GM12878 (cell line): ENCODE measurements around the gene KLHL18. TPM values are rescaled to one million over a fixed set of nuclear protein-coding genes. Genes with fewer than 3 reads are reported as not detected.

Source experiments
- ATAC-seq: fragments of 200-7000 bp; cut with Tn5 transposase; 3 replicates; pipeline ENCODE4 v1.9.1; 2020; ENCODE audit warnings: mild to moderate bottlenecking, moderate library complexity
- BruUV-seq: library from RNA; stranded (reverse); fragments of 400-500 nt; replicated peaks from 2 replicates; lab custom pipeline; 2021; lab: Mats Ljungman, UMichigan
- CTCF ChIA-PET: fragments of 300-600 bp; sonication (Branson Sonifier 250); formaldehyde crosslinking; extraction: SDS; loops from one replicate; lab custom pipeline; 2021; ENCODE audit warnings: inconsistent platforms; lab: Yijun Ruan, JAX
- POLR2A ChIA-PET: fragments of 350-600 bp; formaldehyde crosslinking; extraction: SDS; loops from one replicate; lab custom pipeline; 2021; ENCODE audit warnings: inconsistent platforms; lab: Charles Lee
- RAD21 ChIA-PET: fragments of 300-600 bp; sonication (Branson Sonifier 250); formaldehyde crosslinking; loops from one replicate; lab custom pipeline; 2023; ENCODE audit warnings: antibody characterized with exemption; ENCODE audit not compliant: unreplicated experiment; lab: Charles Lee
- SMC1A ChIA-PET: fragments of 300-600 bp; sonication (Branson Sonifier 250); formaldehyde crosslinking; loops from one replicate; lab custom pipeline; 2023; ENCODE audit not compliant: unreplicated experiment, uncharacterized antibody; lab: Charles Lee
- DNase-seq: peaks from one replicate; pipeline ENCODE4 v3.0.0-alpha.2; 2011; ENCODE audit warnings: low read depth, low spot score
- FAIRE-seq: peaks from 3 replicates; lab custom pipeline; 2011; peaks lifted over from hg19 to GRCh38; lab: Jason Lieb, UNC
- H2AFZ ChIP-seq: 2 replicates; pipeline ENCODE4 v1.6.0; 2011; ENCODE audit warnings: low read depth, low read length, control low read depth; ENCODE audit not compliant: control insufficient read depth
- H3K27ac ChIP-seq: 2 replicates; pipeline ENCODE4 v1.5.1; 2011; ENCODE audit warnings: control low read depth; ENCODE audit not compliant: control insufficient read depth, insufficient read depth
- H3K27me3 ChIP-seq, 2 experiments: replicated peaks in 1 of 2; 2 replicates each; pipeline versions ENCODE4 v1.6.0 to v1.6.1; 2011; ENCODE audit warnings: low read length in 1 of 2; ENCODE audit not compliant: control insufficient read depth in 2 of 2, insufficient read depth in 2 of 2
- H3K36me3 ChIP-seq, 2 experiments: 2 replicates each; pipeline ENCODE4 v1.5.1; 2011; ENCODE audit warnings: low read length in 1 of 2; ENCODE audit not compliant: control insufficient read depth in 2 of 2, insufficient read depth in 2 of 2
- H3K4me1 ChIP-seq: 2 replicates; pipeline ENCODE4 v1.6.1; 2011; ENCODE audit warnings: mild to moderate bottlenecking, low read length, moderate library complexity, mixed read lengths; ENCODE audit not compliant: control insufficient read depth, insufficient read depth
- H3K4me2 ChIP-seq: 2 replicates; pipeline ENCODE4 v1.6.0; 2011; ENCODE audit warnings: control low read depth; ENCODE audit not compliant: control insufficient read depth, insufficient read depth
- H3K4me3 ChIP-seq: fragments of 200-600 bp; sonication (generic); 2 replicates; pipeline ENCODE4 v1.5.1; 2016
- H3K79me2 ChIP-seq: 2 replicates; pipeline ENCODE4 v1.6.0; 2011; ENCODE audit warnings: low read length; ENCODE audit not compliant: control insufficient read depth, insufficient read depth
- H3K9ac ChIP-seq: 2 replicates; pipeline ENCODE4 v1.8.0; 2011; ENCODE audit warnings: low read length, control low read depth, mixed read lengths; ENCODE audit not compliant: control insufficient read depth, insufficient read depth
- H3K9me3 ChIP-seq: replicated peaks from 3 replicates; pipeline ENCODE4 v1.5.1; 2011; ENCODE audit warnings: mild to moderate bottlenecking, low read length; ENCODE audit not compliant: control insufficient read depth, insufficient read depth
- H4K20me1 ChIP-seq: 2 replicates; pipeline ENCODE4 v1.6.0; 2011; ENCODE audit not compliant: control insufficient read depth, insufficient read depth
- EP300 ChIP-seq, 2 experiments: fragments of 150-350 bp in 1 of 2; IDR thresholded peaks; 2 replicates each; pipeline ENCODE4 v1.6.1; 2011 to 2012; ENCODE audit warnings: low read depth in 2 of 2, low read length in 2 of 2, borderline replicate concordance in 1 of 2, improper control_type of control experiment in 1 of 2, inconsistent platforms in 1 of 2; ENCODE audit not compliant: control insufficient read depth in 1 of 2
- NFIC ChIP-seq: IDR thresholded peaks from 2 replicates; pipeline ENCODE4 v1.6.1; 2012; ENCODE audit warnings: low read depth, mild to moderate bottlenecking, inconsistent platforms, low read length, moderate library complexity
- SPI1 ChIP-seq: IDR thresholded peaks from 2 replicates; pipeline ENCODE4 v1.6.1; 2011; ENCODE audit warnings: low read depth, mild to moderate bottlenecking, low read length, moderate library complexity, borderline replicate concordance; ENCODE audit not compliant: insufficient read depth
- WGBS: methylation state at CpG from one replicate; pipeline ENCODE4 v1.1.6; 2016; ENCODE audit warnings: low lambda C conversion rate; ENCODE audit not compliant: insufficient replicate concordance, insufficient coverage; ENCODE audit errors: missing lambda C conversion rate; 5-methylcytosine and 5-hydroxymethylcytosine counted together
- in situ Hi-C: fragments of 300-500 bp; cut with MboI; formaldehyde crosslinking; loops from 9 replicates; pipeline ENCODE4 v1.14.3; 2018; ENCODE audit warnings: mixed read lengths
- intact Hi-C: fragments of 100-400 bp; cut with micrococcal nuclease; formaldehyde crosslinking; loops from one replicate; pipeline ENCODE4 v1.14.2; 2022; ENCODE audit not compliant: unreplicated experiment
- polyA plus RNA-seq, 11 experiments: library from polyadenylated mRNA; depleted of rRNA in 4 of 11; unstranded in 6 of 11; stranded (reverse) in 5 of 11; fragments of >200 nt; fragmentation: Nextera tagmentation in 4 of 11; fragmentation: Illumina TruSeq in 1 of 11; extraction: Ambion mirVana in 4 of 11; extraction: Trizol in 1 of 11; gene quantifications; 1 replicate in 1 of 11; 2 replicates in 10 of 11; pipeline versions ENCODE4 v1.2.1 to v1.2.3, GENCODE V29; 2011 to 2016; ENCODE audit warnings: inconsistent platforms in 2 of 11, missing spikeins in 2 of 11, low read depth in 1 of 11
- total RNA-seq, 4 experiments: library from RNA; depleted of rRNA in 3 of 4; stranded (reverse); fragments of >200 nt in 3 of 4; fragmentation: Illumina TruSeq in 1 of 4; extraction: Trizol in 1 of 4; gene quantifications; 2 replicates each; pipeline versions ENCODE4 v1.2.1 to v1.2.3, GENCODE V29; 2013 to 2021
- TF ChIP-seq, protein P1 (sequence below): fragments of 450-650 bp; IDR thresholded peaks from 2 replicates; pipeline ENCODE4 v1.6.1; 2018; ENCODE audit warnings: borderline replicate concordance, mild to moderate bottlenecking; ENCODE audit not compliant: partially characterized antibody

Gene KLHL18
- total and polyA plus RNA-seq, 10 of the 15 experiments (the other 5 are each of a cell fraction or from before 2014, with no cell fraction given), result 24.0 to 69.8 (median 51.7) TPM

DNA sequence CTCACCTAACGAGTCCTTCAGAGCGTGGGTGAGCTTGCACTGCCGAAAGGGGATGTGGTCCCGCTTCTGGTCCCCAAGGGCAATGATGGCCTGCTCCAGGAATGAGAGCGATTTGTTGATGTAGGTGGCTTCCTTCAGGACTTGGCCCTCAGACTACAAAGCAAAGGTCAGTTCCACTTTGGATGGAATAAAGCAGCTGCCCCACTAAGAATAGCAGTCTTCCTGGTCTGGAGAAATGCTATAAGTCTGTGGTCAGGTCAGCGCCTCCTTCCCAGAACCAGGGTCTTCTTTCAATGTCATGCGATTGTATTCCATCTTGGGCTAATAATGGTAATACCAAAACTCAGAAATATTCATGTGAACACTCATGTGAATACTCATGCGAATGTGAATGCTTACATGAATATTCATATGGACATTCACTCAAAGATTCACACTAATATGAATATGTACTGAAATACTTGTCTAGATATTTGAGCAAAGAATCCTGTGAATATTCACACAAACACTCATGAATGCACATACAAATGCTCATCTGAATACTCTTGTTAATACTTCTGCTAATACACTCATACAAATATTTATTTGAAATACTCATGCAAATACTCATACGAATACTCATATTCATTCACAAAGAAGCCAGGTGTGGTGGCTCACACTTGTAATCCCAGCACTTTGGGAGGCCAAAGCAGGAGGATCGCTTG lies 16.9 kb upstream of the KLHL18 start:
- no peak overlapping the region for H3K9ac ChIP-seq
- ChIA-PET SMC1A (interaction anchor here (0.7 to 1.8 kb wide), 5 partner anchors 11 to 101 kb away, joined by 3 to 7 read pairs (median 4); no protein-coding TSS in a partner anchor), CTCF (interaction anchor here (0.9 kb wide), 1 partner anchor 16 kb away, joined by 3 read pairs; no protein-coding TSS in a partner anchor), POLR2A (interaction anchor here (0.5 to 1.8 kb wide), 3 partner anchors 28 to 332 kb away, joined by 3 to 5 read pairs (median 4); no protein-coding TSS in a partner anchor), RAD21 (interaction anchor here (1.5 to 1.6 kb wide), 2 partner anchors 101 to 339 kb away, joined by 3 to 6 read pairs; partner anchors contain the start of gene SETD2)
- no peak overlapping the region for H3K4me3 ChIP-seq
- TF ChIP-seq SPI1 (peak; percentile 53; the same call in 1 of the 2 replicates), EP300 (IDR thresholded peaks at IDR 0.05; ENCODE audit: borderline replicate concordance in 1 of 2, control insufficient read depth in 1 of 2, low read depth in 2 of 2, low read length in 2 of 2) (no peak), NFIC (0 out of 2 replicates have a peak, but pooled peaks have one; percentile 10)
- TF ChIP-seq, protein P1, sequence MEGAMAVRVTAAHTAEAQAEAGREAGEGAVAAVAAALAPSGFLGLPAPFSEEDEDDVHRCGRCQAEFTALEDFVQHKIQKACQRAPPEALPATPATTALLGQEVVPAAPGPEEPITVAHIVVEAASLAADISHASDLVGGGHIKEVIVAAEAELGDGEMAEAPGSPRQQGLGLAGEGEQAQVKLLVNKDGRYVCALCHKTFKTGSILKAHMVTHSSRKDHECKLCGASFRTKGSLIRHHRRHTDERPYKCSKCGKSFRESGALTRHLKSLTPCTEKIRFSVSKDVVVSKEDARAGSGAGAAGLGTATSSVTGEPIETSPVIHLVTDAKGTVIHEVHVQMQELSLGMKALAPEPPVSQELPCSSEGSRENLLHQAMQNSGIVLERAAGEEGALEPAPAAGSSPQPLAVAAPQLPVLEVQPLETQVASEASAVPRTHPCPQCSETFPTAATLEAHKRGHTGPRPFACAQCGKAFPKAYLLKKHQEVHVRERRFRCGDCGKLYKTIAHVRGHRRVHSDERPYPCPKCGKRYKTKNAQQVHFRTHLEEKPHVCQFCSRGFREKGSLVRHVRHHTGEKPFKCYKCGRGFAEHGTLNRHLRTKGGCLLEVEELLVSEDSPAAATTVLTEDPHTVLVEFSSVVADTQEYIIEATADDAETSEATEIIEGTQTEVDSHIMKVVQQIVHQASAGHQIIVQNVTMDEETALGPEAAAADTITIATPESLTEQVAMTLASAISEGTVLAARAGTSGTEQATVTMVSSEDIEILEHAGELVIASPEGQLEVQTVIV, result no peak
- H3K27ac ChIP-seq, result no peak overlapping the region
- BruUV-seq, result no TSS peak
- no peaks in the 10 kb centered on the region for H3K9me3 ChIP-seq
- intact Hi-C loops (no loop called here), in situ Hi-C loops (no loop called here)
- H3K4me2 ChIP-seq, result no peak overlapping the region
- 60% methylated on average over 10 of the region's 10 CpGs for WGBS
- no peaks in the 10 kb centered on the region for H3K79me2 ChIP-seq
- DNase-seq (no peak), ATAC-seq (peak; percentile 18; the same call in 1 of the 3 replicates), FAIRE-seq (no peak)
- no peaks in the 10 kb centered on the region for H3K27me3 ChIP-seq
- H3K36me3 ChIP-seq, result no peaks in the 10 kb centered on the region
- H2AFZ ChIP-seq, result no peak overlapping the region
- peaks cover 11% of the 10 kb centered on the region for H3K4me1 ChIP-seq
- H4K20me1 ChIP-seq, result no peaks in the 10 kb centered on the region
